ENCODE measurements around the gene C9orf40.

- TF ChIP-seq EZH2 (IDR thresholded peaks at IDR 0.05; ENCODE audit: insufficient read depth, poor library complexity, severe bottlenecking) (no peak), EZH2phosphoT487 (IDR thresholded peaks at IDR 0.05; ENCODE audit: insufficient read depth, low read depth) (no peak)
Measured at GRCh38 chr9:74952201-74953151, at the start of gene C9orf40.

All from GM23248 (cell line).